Uterus (tissue), 4 donors: ENCODE results near the gene WWC1. TPM values are rescaled to one million over a fixed set of nuclear protein-coding genes. Genes with fewer than 3 reads are reported as not detected.

Source experiments
- DNase-seq, 2 donors: peaks; one replicate each; pipeline ENCODE4 v3.0.0-alpha.2; 2019 to 2020
- H3K27ac ChIP-seq, 2 donors: fragments of 200-600 bp; sonication (generic); 1 replicate in 1 of 2; 2 replicates in 1 of 2; pipeline ENCODE4 v1.5.1; 2016 to 2018
- H3K27me3 ChIP-seq, 2 donors: fragments of 200-600 bp; sonication (generic); one replicate each; pipeline ENCODE4 v1.5.1; 2018 to 2019; ENCODE audit warnings: control low read depth in 1 of 2
- H3K36me3 ChIP-seq, 2 donors: fragments of 200-600 bp; sonication (generic); one replicate each; pipeline ENCODE4 v1.5.1; 2019; ENCODE audit warnings: control low read depth in 1 of 2
- H3K4me1 ChIP-seq, 2 donors: fragments of 200-600 bp; sonication (generic); one replicate each; pipeline ENCODE4 v1.5.1; 2018 to 2019; ENCODE audit warnings: control low read depth in 1 of 2
- H3K4me3 ChIP-seq, 2 donors: fragments of 200-600 bp; sonication (generic); 1 replicate in 1 of 2; 2 replicates in 1 of 2; pipeline ENCODE4 v1.5.1; 2018 to 2019; ENCODE audit warnings: mild to moderate bottlenecking in 1 of 2
- H3K9me3 ChIP-seq, 2 donors: fragments of 200-600 bp; sonication (generic); one replicate each; pipeline ENCODE4 v1.5.1; 2019; ENCODE audit warnings: control low read depth in 1 of 2
- POLR2A ChIP-seq, 2 donors: fragments of 450-650 bp; IDR thresholded peaks; one replicate each; pipeline ENCODE4 v1.6.1; 2016; ENCODE audit warnings: antibody characterized with exemption in 2 of 2, mild to moderate bottlenecking in 1 of 2, moderate library complexity in 1 of 2
- intact Hi-C: fragments of 100-400 bp; cut with DNase I; formaldehyde crosslinking; loops from one replicate; pipeline ENCODE4 v1.15.1; 2023; ENCODE audit warnings: low total_unique reads
- total RNA-seq, 4 donors: library from RNA; depleted of rRNA in 3 of 4; stranded (reverse); fragments of >200 nt in 3 of 4; gene quantifications; one replicate each; pipeline versions ENCODE4 v1.1.0 to v1.2.4, GENCODE V29; 2014 to 2023
- TF ChIP-seq, protein P1 (sequence below), 4 experiments: fragments of 200-600 bp in 2 of 4; fragments of 450-650 bp in 2 of 4; sonication (generic) in 2 of 4; IDR thresholded peaks; one replicate each; pipeline ENCODE4 v1.5.1; 2016 to 2019; ENCODE audit warnings: antibody characterized with exemption in 4 of 4, mild to moderate bottlenecking in 2 of 4, moderate library complexity in 1 of 4
- donor health status: DM: yes; HTN: yes; CAD: no.

WWC1 gene
- total RNA-seq, 4 donors from 2014 or later: under 0.01 to 8.7 (median 1.9) TPM; not detected in 1

DNA sequence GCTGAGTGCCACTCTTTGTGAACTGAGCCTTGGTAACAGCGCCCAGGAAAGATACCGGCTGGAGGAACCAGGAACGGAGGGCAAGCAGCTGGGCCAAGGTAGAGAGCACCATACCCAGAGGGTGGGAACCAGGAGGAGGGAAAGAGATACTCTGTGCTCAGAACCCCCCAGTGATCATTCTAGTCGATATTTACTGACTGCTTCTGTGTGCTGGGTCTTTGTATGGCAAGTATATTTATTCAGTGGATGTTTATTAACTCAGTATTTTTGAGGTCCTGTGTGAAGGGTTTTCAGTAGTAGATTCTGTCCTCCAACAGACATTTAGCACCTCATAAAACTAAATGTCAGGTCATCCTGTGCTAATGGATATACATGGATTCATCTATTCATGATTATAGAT lies 132.5 kb downstream of the WWC1 start:
- intact Hi-C loops: no loop called here
- H3K27me3 ChIP-seq: no peaks in the 10 kb centered on the region

DNA sequence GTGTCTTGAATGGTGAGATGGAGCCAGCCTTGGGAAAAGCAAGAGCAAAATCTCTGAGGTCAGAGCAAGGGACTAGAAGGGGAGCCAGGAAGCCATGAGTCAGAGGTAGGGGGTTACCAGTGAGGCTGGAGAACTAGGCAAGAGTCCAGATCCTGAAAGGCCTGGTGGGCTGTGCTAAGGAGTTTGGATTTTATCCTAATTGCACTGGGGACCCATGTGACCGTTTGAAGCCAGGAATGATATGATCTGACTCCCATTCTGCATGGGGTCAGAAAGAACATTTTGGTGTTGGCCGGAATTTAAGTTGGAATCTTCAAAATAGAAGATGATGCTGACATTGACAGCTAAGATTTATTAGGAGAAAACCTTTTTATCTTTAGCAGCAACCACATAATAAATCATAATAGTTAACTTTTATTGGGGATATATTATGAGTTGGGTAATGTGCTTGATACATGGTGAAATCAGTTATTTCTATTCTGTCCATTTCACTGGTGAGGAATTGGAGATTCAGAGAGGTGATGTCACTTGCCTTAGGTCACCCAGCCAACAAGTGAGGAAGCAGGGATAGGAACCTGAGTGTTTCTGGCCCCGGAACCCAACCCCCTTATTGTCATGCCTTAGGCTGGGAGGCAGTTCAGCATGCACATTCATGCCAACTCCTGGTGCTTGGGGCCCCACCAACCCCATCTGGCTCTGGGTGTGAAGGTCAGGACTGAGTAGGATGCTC lies 133.3 kb downstream of the WWC1 start:
- H3K4me3 ChIP-seq: no peak overlapping the region
- no peaks in the 10 kb centered on the region for H3K36me3 ChIP-seq
- no peak overlapping the region for H3K27ac ChIP-seq
- no peaks in the 10 kb centered on the region for H3K4me1 ChIP-seq
- TF ChIP-seq, protein P1, sequence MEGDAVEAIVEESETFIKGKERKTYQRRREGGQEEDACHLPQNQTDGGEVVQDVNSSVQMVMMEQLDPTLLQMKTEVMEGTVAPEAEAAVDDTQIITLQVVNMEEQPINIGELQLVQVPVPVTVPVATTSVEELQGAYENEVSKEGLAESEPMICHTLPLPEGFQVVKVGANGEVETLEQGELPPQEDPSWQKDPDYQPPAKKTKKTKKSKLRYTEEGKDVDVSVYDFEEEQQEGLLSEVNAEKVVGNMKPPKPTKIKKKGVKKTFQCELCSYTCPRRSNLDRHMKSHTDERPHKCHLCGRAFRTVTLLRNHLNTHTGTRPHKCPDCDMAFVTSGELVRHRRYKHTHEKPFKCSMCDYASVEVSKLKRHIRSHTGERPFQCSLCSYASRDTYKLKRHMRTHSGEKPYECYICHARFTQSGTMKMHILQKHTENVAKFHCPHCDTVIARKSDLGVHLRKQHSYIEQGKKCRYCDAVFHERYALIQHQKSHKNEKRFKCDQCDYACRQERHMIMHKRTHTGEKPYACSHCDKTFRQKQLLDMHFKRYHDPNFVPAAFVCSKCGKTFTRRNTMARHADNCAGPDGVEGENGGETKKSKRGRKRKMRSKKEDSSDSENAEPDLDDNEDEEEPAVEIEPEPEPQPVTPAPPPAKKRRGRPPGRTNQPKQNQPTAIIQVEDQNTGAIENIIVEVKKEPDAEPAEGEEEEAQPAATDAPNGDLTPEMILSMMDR (IDR thresholded peaks at IDR 0.05): no peak
- no peak for TF ChIP-seq POLR2A (IDR thresholded peaks at IDR 0.05)
- H3K27me3 ChIP-seq: no peaks in the 10 kb centered on the region
- intact Hi-C loops: no loop called here
- DNase-seq: no peak
- no peaks in the 10 kb centered on the region for H3K9me3 ChIP-seq

More for the DNA sequence above, 132.5 kb downstream of the WWC1 start:
- no peak overlapping the region for H3K27ac ChIP-seq
- no peaks in the 10 kb centered on the region for H3K4me1 ChIP-seq
- H3K4me3 ChIP-seq: no peak overlapping the region
- H3K36me3 ChIP-seq: no peaks in the 10 kb centered on the region
- TF ChIP-seq POLR2A (IDR thresholded peaks at IDR 0.05): no peak
- TF ChIP-seq, protein P1 (IDR thresholded peaks at IDR 0.05): no peak
- no peaks in the 10 kb centered on the region for H3K9me3 ChIP-seq
- no peak for DNase-seq

DNA sequence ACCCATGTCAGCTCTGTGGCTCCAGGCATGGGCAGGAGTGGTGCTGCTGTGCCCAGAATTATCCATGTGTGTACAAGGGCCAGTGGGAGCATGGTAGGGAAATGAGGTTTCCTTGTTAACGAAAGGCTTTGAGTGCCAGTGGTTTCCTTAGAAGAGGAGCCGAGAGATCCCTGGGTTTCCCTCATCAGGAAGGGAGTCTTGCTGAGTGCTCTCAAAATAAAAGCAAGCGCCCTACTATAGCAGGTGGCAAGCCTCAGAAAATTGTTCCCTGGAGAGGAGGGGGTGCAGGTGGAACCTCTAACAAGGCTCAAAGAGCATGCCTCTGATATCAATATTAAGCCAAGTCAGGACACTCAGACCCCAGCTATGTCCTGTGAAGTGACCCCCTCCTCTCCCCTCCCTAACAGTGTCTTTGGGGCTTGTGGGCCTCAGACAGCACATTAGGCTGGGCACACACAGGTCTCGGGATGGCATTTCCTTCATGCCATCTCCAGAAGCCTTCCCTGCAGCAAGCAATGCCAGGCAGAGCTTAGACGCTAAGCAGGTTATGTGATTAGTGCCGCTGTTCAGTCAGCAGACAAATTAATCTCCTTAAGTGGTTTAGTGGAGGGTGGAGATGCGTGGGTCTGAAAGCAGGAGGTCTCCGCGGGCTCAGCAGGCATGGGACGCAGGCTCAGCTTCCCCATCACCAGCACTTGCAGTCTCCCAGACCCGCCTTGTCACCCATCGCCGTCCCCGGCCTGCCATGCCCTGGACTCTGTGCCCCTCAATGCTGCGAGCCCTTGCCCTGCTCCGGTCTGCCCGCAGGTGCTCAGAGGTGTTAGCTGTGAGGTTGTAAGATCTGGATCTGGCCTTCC lies 134.8 kb downstream of the WWC1 start:
- Histone ChIP-seq H3K9me3 (no peaks in the 10 kb centered on the region), H3K4me3 (no peak overlapping the region), H3K27ac (no peak overlapping the region), H3K36me3 (no peaks in the 10 kb centered on the region), H3K27me3 (no peaks in the 10 kb centered on the region), H3K4me1 (no peaks in the 10 kb centered on the region)
- no peak for DNase-seq
- TF ChIP-seq, protein P1 (IDR thresholded peaks at IDR 0.05): no peak
- no peak for TF ChIP-seq POLR2A (IDR thresholded peaks at IDR 0.05)
- intact Hi-C loops: no loop called here

DNA sequence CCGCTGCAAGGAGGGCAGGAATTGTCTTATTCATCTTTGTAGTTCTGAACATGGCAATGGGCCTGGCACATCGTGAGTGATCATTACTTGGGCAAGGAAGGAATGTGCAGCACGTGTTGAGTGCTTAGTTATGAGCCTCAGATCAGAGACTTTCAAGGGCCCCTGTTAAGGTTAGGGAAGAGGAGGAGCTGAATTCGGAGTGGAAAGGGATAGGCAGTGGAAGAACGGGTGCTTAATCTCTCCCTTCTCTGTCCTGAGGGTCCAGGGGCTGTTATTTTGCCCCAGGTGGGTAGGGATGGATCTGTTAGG lies 135.4 kb downstream of the WWC1 start:
- TF ChIP-seq, protein P1 (IDR thresholded peaks at IDR 0.05): no peak
- no peak for TF ChIP-seq POLR2A (IDR thresholded peaks at IDR 0.05)
- Histone ChIP-seq H3K27me3 (no peaks in the 10 kb centered on the region), H3K9me3 (no peaks in the 10 kb centered on the region), H3K4me3 (no peak overlapping the region), H3K4me1 (no peaks in the 10 kb centered on the region), H3K27ac (no peak overlapping the region), H3K36me3 (no peaks in the 10 kb centered on the region)
- no peak for DNase-seq
- intact Hi-C loops: no loop called here

DNA sequence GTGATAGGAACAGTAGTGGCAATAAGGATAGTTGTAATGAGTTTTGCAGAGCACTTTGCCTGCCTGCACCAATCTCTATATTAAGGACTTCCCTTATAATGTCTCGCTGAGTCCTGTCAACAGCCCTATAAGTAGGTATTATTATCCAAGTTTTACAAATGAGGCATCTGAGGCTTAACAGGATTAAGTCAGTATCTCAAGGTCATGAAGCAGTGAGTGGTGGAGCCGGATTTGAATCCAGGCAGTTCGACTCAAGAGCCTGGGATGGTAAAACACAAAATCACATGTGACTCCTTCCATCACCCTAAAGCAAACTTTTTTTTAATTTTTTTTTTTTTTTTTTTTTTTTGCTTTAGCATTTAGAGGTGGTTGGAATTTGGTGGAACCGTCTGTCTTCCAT lies 135.8 kb downstream of the WWC1 start:
- TF ChIP-seq, protein P1 (IDR thresholded peaks at IDR 0.05): no peak
- no peak for TF ChIP-seq POLR2A (IDR thresholded peaks at IDR 0.05)
- Histone ChIP-seq H3K4me3 (no peak overlapping the region), H3K9me3 (no peaks in the 10 kb centered on the region), H3K36me3 (no peaks in the 10 kb centered on the region), H3K4me1 (no peaks in the 10 kb centered on the region), H3K27me3 (no peaks in the 10 kb centered on the region), H3K27ac (no peak overlapping the region)
- no peak for DNase-seq
- intact Hi-C loops: no loop called here
